GM10266 (cell line): Measurements from ENCODE around the gene NOTCH1.

Source experiments
- DNase-seq: peaks from one replicate; pipeline ENCODE4 v3.0.0; 2012; ENCODE audit errors: extremely low spot score
- TF ChIP-seq, protein P1 (sequence below): IDR thresholded peaks from 2 replicates; pipeline ENCODE4 v1.5.1; 2012; ENCODE audit warnings: mild to moderate bottlenecking, low read depth; ENCODE audit not compliant: control insufficient read depth, insufficient read depth; ENCODE audit errors: missing control alignments

The NOTCH1 gene

DNA sequence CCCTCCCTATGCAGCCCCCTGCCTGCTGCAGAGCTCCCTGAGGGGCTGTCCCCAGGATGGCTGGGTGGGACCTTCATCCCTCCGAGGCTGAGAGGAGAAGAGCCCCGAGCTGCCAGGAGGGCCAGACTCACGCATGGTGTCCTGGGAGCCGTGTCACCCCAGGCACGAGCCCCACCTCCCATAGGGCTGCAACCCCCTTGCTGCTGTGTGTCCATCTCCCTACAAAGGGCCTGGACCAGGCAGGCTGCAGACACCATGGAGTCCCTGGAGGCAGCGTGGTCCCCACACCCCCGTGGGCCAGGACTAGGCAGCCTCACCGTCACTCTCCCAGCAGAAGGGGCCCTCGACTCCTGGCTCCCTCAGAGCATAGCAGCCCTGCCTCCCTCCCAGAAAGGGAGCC, 51.8 kb downstream of the NOTCH1 start:
- DNase-seq: no peak
- TF ChIP-seq, protein P1, sequence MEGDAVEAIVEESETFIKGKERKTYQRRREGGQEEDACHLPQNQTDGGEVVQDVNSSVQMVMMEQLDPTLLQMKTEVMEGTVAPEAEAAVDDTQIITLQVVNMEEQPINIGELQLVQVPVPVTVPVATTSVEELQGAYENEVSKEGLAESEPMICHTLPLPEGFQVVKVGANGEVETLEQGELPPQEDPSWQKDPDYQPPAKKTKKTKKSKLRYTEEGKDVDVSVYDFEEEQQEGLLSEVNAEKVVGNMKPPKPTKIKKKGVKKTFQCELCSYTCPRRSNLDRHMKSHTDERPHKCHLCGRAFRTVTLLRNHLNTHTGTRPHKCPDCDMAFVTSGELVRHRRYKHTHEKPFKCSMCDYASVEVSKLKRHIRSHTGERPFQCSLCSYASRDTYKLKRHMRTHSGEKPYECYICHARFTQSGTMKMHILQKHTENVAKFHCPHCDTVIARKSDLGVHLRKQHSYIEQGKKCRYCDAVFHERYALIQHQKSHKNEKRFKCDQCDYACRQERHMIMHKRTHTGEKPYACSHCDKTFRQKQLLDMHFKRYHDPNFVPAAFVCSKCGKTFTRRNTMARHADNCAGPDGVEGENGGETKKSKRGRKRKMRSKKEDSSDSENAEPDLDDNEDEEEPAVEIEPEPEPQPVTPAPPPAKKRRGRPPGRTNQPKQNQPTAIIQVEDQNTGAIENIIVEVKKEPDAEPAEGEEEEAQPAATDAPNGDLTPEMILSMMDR: no peak

DNA sequence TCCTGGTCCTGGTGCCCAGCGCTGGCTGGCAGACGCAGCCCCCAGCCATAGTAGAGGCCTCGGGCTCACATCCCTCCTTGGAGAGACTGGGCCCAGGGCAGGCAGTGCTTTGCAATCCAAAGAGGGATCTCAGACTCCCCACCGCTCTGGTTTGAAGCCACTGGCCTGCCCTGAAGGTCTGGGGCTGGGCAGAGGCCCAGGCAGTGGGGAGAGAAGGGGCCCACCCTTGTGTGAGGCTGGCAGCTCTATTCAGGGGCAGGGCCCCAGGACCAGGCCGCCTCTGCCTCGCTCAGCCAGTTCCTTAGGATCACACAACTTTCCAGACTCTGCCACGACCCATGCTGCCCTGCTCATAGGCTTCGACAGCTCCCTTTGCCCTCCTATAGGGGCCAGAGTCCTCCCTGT, 52.3 kb downstream of the NOTCH1 start:
- TF ChIP-seq, protein P1: no peak
- DNase-seq: no peak

DNA sequence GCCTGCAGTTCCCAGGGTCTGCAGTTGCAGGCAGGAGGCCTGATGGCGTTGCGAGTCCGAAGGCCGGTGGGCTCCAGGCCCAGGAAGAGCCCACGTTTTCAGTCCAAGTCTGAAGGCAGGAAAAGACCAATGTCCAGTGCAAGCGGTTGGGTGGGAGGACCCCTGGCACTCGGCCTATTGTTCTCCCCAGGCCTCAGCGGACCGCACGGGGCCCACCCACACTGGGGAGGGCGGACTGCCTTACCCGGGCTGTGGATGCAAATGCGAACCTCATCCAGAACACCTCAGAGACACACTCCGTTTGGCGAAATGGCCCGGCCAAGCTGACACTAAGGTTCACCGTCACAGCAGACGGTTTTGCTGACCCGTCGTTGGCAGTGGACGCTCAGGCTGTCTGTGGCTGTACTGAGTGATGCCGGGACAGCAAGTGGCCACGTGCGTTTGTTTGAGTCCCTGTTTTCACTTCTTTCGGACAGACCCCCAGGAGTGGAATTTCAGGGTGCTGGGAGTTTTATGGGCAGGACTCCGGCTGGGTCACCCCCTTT, 52.8 kb downstream of the NOTCH1 start:
- TF ChIP-seq, protein P1: no peak
- no peak for DNase-seq

DNA sequence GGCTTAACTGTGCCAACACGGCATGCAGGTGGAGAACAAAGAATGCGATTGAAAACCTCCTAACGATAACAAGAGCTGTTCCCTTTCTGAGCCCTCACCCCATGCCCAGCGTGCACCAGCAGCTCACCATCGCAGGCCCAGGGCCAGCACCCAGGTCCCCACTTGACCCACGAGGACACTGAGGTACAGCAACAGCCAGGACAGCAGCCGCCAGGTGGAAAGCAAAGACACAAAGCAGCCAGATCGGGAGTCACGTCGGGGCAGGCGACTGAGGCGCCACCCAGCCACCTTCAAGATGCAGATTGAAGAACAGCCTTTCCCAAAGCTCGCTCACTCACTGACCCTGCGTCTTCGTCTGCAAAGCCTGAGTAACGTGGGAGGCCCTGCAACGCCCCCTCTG, 56.1 kb downstream of the NOTCH1 start:
- TF ChIP-seq, protein P1: no peak
- no peak for DNase-seq

DNA sequence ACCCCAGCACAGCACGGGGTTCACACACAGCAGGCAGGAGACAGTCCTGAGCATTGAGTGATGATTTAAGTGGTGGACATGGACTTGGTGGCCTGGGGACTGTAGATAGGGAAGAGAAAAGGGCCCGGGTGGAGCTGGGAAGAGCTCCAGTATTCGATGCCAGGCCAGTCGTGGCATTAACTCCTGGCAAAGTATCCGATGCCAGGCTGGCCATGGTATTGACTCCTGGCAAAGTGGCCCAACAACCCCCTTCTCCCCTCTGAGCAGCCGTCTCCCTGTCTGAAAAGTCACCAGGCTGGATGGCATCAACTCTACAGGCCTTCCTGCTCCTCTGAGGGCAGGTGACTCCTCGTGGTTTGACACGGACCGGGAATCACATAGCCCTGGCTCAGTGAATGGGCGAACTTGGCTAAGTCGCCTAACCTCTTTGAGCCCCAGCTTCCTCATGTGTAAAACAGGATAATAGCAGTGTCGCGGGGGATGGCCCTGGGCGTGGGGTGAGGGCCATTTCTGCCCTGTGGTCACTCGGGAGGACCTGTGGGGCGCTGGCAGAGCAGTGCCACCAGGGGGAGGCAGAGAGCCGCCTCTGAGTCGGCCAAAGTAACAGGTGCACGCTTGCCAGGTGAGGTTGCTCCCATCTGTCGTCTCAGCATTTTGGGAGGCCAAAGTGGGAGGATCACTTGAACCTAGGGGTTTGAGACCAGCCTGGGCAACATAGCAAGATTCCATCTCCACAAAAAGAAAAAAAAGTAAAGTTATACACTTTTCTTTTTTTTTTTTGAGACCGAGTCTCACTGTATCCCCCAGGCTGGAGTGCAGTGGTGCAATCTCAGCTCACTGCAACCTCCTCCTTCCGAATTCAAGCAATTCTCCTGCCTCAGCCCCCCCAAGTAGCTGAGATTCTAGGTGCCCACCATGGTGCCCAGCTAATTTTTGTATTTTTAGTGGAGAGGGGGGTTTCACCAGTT, 57.3 kb downstream of the NOTCH1 start:
- peak; percentile 81 for DNase-seq
- TF ChIP-seq, protein P1: peak; percentile 99

DNA sequence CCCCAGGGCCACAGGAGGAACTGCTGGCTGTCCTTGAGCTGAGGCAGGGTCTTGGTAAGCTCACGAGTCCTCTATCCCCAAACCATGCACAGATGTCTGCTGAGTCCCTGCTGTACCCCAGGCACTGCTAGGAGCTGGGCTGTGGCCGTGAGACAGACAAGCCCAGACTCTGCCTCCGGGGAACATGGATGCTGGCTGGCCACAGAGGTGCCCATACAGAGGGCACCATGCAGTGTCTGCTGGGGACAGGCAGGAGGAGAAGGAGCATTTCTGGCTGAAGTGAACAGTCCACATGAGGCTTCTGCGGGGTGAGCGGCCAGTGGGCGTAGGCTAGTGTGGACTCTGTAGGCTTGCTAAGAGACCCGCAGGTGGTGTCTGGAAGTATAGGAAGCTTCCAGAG, 58.2 kb downstream of the NOTCH1 start:
- no peak for DNase-seq
- TF ChIP-seq, protein P1: no peak

DNA sequence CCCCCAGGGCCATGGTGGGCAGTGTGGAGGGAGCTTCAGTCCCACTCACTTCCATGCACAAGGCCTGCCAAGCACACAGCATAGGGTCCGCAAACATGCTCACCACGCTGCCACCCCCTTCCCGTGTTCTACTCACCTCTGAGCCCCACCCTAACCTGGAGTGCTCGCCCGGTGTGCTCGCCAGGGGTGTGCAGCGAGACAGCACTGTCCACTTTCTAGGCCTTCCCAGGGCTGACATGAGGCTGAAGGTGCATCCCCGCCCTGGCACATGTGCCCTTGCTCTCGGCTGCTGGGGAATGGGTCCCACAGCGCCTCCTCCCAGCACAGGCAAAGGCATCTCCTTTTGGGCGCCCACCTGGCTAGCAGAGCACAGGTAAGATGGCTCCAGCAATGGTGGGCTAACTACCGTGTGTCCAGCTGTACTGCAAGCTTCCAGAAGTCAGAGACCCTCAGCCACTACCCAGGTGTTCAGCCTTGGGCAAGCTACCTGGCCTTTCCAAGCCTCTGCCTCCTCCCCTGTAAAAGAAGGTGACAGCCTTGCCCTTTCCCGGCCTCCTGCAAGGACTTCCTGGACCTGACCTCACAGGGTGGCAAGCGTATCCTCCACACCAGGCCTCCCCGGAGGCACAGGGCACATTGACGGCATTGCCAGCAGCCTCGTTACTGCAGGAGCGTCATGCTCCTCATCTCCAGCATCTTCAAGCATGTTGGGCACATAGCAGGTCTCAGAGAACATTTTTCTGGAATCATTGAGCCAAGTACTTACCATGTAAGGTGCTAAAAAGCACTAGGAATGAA, 58.8 kb downstream of the NOTCH1 start:
- no peak for DNase-seq
- TF ChIP-seq, protein P1: no peak
